Right lobe of liver (tissue), 4 donors: Measurements from ENCODE around the gene ZYG11B.

Source experiments
- POLR2A ChIP-seq: fragments of 450-650 bp; IDR thresholded peaks from one replicate; pipeline ENCODE4 v1.6.1; 2017; ENCODE audit warnings: antibody characterized with exemption, mild to moderate bottlenecking
- TF ChIP-seq, protein P1 (sequence below), 4 donors: fragments of 200-600 bp in 3 of 4; fragments of 450-650 bp in 1 of 4; IDR thresholded peaks; one replicate each; pipeline versions ENCODE4 v1.5.1 to v1.8.0; 2016 to 2022; ENCODE audit warnings: antibody characterized with exemption in 4 of 4, mild to moderate bottlenecking in 2 of 4
- donor health status: DM: no; HTN: no; CAD: no.
- donor health status: DM: no; HTN: no; CAD: no.
- donor health status: DM: no; HTN: yes; CAD: no.

DNA sequence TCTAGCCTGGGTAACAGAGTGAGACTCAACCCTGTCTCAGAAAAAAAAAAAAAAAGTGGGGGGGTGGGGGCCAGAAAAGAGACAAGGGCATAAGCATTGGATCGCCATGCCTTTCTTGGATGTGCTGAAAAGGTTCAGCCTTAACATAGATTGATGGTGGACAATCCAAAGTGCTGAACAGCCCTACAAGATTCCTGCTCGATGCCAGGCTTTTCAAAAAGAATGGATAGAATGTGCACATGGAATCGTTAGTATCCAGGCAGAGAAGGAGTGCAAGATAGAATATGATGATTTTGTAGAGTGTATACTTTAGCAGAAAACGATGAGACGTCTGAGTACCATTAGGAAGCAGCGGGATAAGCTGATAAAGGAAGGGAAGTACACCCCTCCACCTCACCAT is 17.2 kb upstream of the ZYG11B start:
- no peak for TF ChIP-seq POLR2A
- TF ChIP-seq, protein P1, sequence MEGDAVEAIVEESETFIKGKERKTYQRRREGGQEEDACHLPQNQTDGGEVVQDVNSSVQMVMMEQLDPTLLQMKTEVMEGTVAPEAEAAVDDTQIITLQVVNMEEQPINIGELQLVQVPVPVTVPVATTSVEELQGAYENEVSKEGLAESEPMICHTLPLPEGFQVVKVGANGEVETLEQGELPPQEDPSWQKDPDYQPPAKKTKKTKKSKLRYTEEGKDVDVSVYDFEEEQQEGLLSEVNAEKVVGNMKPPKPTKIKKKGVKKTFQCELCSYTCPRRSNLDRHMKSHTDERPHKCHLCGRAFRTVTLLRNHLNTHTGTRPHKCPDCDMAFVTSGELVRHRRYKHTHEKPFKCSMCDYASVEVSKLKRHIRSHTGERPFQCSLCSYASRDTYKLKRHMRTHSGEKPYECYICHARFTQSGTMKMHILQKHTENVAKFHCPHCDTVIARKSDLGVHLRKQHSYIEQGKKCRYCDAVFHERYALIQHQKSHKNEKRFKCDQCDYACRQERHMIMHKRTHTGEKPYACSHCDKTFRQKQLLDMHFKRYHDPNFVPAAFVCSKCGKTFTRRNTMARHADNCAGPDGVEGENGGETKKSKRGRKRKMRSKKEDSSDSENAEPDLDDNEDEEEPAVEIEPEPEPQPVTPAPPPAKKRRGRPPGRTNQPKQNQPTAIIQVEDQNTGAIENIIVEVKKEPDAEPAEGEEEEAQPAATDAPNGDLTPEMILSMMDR (IDR thresholded peaks at IDR 0.05): no peak
